Peyer's patch (tissue), 4 donors: ENCODE data around the gene PRSS56.

Experiments used
- CTCF ChIP-seq, 6 experiments: fragments of 450-650 bp in 4 of 6; fragments of 200-600 bp in 2 of 6; sonication (generic) in 1 of 6; IDR thresholded peaks; one replicate each; pipeline ENCODE4 v1.5.1; 2017 to 2019; ENCODE audit warnings: antibody characterized with exemption in 6 of 6, mild to moderate bottlenecking in 3 of 6, moderate library complexity in 1 of 6
- POLR2A ChIP-seq, 2 donors: fragments of 450-650 bp; IDR thresholded peaks; one replicate each; pipeline ENCODE4 v1.5.1; 2017; ENCODE audit warnings: antibody characterized with exemption in 2 of 2, mild to moderate bottlenecking in 2 of 2, moderate library complexity in 2 of 2

- no peak for TF ChIP-seq POLR2A (IDR thresholded peaks at IDR 0.05)
- no peak for TF ChIP-seq CTCF (IDR thresholded peaks at IDR 0.05)
Measured at GRCh38 chr2:232497348-232497747, 22.8 kb upstream of the PRSS56 start.
